Hindlimb muscle (tissue), 1 donor: ENCODE data around the gene STX8. TPM values are rescaled to one million over a fixed set of nuclear protein-coding genes. Genes with fewer than 3 reads are reported as not detected.
"Not testable (repeated sequence)": the region's sequence is repeated elsewhere in the genome, so short reads cannot be mapped to it uniquely, and the experiment has no call there.

ENCODE experiments used
- DNase-seq: peaks from one replicate; pipeline ENCODE4 v3.0.0-alpha.2; 2013
- polyA plus RNA-seq: library from polyadenylated mRNA; unstranded; fragments of 120-200 nt; gene quantifications from one replicate; pipeline ENCODE4 v1.2.1, GENCODE V29; 2013; ENCODE audit not compliant: insufficient read length

The STX8 gene
- polyA plus RNA-seq, 1 donor, result 37.5 TPM

DNA sequence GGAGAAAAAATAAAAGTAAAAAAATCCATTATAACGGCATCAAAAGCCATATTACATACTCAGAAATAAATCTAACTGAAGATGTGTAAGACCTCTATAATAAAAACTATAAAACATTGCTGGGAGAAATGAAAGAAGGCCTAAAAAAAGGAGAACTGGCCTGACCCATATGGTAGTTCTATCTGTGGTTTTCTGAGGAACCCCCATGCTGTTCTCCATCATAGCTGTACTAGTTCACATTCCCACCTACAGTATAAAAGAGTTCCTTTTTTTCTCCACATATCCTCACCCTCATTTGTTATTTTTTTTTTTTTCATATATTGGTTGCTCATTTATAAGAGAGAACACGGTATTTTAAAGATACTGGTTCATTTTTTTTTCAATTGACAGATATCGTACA is 191.8 kb downstream of the STX8 start:
- no peak for DNase-seq

DNA sequence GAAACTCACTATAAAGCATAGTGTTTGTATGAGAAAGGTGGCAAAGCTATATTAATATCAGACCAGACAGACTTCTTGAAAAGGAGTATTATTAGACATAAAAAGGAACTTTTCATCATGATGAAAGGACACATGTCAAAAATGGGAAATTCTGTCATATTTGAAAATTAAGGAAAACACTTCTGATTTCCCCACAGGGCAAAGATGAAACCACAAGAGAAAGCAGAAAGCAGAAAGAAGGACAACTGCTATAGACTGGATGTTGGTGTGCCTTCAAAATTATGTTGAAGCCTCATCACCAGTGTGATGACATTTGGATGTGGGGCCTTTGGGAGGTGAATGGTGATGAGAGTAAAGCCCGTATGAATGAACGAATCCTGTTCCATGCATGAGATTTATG is 193.0 kb downstream of the STX8 start:
- no peak for DNase-seq

DNA sequence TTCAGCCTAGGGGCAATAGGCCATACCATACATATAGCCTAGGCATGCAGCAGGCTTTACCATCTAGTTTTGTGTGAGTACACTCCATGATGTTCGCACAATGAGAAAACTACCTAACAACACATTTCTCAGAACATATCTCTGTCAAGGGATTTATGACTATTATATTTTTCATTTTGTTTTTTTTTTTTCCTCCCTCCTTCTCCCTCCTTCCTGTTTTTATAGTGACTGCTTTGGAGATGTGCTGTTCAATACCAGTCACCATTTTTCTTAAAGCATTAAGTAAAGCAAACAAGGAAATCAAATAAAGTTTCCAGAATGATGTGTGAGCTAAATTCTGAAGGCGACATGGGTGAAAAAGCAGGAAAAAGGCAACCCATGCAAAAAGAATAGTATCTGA is 194.6 kb downstream of the STX8 start:
- no peak for DNase-seq

DNA sequence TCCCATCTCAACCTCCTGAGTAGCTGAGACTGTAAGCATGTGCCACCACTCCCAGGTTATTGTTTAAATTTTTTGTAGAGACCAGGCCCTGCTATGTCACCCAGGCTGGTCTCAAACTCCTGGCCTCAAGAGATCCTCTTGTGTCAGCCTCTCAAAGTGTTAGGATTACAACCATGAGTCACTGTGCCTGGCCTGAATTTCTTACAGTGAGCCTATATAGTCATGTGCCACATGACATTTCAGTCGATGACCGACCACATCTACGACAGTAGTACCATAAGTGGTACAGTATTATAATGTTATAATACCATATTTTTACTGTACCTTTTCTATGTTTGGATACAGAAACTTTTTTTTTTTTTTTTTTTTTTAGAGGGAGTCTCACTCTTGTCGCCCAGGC is 195.3 kb downstream of the STX8 start:
- no peak for DNase-seq

DNA sequence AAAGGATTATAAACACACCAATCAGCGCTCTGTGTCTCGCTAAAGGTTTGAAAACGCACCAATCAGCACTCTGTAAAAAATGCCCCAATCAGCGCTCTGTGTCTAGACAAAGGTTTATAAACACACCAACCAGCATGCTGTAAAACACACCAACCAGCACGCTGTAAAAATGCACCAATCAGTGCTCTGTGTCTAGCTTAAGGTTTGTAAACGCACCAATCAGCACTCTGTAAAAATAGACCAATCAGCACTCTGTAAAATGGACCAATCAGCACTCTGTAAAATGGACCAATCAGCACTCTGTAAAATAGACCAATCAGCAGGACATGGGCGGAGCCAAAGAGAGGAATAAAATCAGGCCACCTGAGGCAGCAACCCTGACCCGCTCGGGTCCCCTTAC is 199.4 kb downstream of the STX8 start:
- not testable (repeated sequence) for DNase-seq

DNA sequence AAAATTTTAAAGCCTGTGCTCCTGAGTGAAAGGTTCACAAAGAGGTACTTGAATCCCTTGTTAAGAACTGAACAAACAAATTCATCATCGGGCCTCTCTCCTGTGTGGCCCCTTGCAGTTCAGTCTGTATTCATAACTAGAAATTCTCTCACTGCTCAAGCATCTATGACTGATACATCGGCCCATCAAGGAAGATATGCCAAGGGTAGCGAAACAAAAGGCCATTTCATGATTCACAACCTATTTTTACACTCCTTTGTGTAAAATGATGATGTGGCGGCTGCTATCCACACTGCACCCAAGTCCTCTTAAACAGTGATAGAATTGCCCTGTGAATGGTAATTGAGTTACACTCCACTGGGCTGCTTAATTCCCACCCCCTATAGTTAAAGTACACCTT is 204.6 kb downstream of the STX8 start:
- no peak for DNase-seq

DNA sequence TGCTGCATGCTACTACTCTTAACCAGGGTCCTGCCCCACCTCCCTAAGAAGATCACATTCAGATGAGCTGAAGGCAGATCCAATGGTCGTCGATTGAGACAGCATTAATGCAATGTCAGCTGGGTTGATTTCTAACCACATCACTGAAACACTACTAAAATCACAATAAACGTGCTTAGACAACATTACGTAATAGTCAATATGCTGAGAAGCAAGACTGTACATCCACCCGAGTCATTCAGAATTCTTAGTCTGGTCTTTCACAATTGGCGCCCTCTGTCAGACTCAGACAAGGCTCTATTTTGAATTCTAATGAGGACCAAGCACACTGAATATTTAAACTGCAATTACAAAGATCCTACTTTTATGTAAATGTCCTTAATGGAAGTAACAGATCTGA is 205.2 kb downstream of the STX8 start:
- no peak for DNase-seq

DNA sequence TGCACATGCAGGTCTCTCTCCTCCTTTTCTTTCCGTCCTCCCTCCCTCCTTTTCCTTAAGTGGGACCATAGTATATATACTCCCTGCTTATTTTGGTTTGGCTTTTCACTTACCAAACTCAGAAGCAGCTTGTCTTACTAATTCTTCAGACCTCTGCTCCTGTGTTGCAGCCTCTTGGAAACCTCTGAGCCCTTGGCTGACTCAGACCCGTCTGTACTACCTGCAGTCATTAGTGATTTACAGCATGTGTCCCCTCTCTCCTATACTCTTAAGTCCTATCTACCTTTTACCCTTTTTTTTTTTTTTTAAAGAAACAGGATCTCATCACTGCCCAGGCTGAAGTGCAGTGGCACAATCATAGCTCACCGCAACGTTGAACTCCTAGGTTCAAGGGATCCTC is 207.0 kb downstream of the STX8 start:
- no peak for DNase-seq

DNA sequence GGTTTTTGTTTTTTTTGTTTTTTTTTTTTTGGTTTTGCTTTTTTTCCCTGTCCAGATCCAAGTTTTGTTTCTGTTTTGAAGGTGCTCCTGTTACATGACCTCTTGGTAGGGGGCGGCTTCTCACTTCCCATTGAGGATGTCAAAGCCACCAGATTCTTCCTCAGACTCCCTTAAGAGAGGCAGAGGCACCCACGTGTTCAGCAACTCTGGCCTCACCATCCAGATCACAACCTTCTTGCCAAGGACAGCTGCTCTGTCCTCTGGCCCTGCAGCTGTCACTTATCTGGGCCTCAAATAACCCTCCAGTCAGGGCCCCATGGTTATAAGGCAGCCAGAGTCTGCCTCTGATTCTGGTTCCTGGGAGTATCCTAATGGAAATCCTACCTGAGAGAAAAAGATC is 208.5 kb downstream of the STX8 start:
- DNase-seq, result peak; percentile 29

DNA sequence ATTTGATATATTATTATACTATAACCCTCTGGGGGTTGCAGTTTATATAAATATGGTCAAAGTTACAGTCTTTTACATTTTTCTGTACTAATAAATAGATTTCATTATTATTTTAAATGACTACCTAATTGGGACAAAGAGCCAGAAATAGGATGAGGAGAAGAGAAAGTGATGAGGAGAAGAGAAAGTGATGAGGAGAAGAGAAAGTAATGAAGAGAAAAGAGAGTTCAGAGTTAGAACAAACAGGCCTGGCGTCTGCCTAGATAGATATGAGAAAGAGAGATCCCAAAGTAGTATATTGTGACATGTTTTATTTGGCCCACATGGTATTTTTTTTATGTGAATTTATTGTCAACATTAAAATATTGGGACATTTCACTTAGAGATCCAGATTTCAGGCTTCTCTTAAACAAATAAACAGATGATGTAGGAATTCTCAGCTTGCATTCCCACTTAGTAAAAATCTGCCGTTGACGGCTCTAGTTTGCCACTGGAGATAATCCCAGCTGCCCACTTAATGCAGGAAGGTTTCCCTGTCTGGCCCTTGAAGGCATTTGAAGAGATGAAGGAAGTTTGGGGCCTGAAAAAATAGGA is 210.7 kb downstream of the STX8 start:
- no peak for DNase-seq

DNA sequence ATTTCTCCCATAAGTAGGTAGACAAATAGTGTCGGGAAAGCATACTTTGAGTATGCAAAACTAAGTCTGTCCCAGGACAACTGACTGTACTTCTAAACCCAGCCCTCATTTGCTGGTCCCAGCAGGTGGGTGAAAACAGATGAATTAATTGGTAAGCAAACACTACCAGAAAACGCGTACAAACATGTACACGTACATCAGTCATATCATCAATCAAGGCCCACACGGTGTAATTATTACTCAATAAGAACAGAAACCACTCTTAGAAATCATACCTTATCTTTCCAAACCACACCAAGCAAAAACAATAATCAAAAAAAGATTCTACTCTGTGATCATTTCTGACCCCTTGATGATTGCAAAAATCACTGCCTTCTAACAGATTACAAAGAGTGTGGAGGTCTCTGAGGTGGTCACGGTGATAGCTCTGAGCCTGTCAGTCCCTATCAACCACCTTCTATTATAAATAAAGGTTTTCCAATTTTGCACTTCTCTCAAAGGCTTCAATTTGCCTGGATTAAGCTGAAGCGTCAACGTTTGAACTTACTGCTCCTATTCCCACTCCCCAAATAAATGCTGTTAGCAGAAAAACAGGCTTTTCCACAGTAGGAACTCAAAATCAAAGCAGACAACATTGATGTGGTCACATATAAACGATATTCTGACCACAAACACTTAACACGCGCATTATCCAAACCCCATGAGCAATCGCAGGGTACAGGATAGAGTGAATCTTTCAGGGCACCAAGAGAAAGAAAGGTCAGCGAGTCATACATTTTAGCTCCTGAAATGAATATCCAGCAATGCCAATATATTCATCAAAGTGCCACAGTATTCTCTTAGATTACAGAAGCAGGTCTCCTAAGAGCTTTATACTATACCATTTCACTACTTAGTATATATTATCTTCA is 211.9 kb downstream of the STX8 start:
- DNase-seq, result no peak

DNA sequence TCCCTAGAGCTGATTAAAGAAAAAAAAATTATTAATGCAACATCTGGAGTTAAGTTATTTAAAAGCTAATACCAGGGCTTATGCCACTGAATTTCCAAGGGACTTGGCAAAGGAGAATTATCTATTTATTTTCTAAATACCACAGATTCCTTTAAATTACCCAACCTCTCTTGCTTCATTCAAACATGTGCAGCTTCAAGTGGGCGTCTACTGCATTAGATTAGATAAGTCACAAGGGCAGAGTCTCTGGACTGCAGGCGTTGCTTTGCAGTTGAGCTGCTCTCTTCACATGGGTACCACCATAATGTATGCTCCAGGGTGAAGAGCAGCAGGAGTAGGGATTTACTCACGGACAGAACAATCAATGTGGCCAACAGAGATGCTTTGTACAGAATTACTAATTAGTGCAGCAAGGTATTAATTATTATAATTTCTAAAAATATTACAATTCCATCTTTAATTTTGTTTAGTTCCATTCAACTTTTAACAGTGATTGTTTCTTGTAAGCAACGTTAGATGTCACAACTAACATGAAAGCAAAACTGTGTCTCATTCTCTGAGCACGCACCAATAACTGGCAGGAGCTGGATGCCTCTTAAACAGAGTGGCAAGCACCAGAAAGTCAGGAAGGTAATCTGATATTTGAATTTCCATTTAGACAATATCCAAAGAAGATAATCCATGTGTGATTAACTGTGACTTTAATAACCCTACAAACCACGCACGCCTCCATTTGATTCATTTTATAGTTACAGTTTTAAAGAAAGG is 214.2 kb downstream of the STX8 start:
- no peak for DNase-seq

DNA sequence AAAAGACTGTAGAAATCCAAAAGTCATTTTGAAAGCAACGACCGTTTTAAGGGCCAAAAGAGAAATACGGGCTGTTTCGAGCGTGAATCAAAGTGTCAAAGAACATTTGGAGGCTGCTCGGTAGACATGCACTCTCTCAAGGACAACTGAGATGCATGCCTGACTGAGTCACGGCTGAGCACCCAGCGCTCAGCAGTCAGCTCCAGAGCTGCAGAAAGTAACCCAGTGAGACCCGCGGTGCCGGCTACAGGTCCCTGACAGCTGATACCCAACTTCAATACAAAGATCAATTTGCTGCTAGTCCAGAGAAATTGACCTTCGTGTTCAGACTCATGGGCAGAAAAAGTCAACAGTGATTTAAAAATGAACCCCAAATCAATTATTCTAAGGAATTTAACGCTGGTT is 214.9 kb downstream of the STX8 start:
- no peak for DNase-seq

DNA sequence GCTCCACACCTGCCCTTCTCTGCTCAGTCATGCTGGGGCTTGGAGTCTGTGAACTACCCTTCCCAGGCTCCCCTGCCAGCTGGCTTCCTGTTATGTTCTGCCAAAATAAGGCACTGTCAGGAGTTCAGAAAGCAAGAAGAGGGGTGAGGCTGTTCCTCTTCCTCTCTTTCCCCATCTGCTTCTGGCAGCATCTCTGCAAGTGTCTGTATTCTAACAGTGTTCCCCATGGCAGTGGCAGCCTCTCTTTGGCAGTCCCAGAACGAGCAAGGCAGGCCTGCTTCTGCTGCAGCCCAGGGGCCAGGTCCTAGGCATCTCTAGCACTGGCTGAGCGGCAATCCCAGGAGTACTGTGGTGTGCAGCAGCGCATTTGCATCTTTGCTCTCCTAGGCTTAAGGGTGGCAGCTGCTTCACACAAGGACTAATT is 219.1 kb downstream of the STX8 start:
- no peak for DNase-seq

DNA sequence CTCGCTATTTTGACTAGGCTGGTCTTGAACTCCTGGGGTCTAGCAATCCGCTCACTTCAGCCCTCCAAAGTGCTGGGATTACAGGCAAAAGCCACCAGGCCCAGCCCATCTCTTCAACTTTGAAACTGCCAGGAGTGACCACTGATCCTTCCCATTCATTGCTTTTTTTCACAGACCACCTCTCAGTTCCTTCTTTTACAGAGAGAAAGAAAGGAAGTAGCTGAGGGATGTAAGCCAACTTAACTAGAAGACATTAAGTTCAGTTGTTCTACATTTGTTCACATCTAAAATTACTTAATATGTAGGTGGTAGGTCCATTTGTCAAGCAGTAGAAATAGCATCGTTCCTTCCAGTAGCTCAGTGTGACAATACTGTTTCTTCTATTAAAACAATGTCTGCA is 219.8 kb downstream of the STX8 start:
- no peak for DNase-seq

DNA sequence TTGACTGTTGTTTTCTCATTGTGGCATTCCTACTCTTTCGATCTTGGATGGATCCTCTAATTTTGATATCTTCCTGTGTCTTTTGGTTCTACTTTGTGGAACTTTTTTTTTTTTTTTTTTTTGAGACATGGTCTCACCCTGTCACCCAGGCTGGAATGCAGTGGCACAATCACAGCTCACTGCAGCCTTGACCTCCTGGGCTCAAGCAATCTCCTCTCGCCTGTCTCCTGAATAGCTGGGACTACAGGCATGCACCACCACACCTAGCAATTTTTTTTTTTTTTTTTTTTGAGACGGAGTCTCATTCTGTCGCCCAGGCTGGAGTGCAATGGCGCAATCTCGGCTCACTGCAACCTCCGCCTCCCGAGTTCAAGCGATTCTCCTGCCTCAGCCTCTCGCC is 220.4 kb downstream of the STX8 start:
- not testable (repeated sequence) for DNase-seq

DNA sequence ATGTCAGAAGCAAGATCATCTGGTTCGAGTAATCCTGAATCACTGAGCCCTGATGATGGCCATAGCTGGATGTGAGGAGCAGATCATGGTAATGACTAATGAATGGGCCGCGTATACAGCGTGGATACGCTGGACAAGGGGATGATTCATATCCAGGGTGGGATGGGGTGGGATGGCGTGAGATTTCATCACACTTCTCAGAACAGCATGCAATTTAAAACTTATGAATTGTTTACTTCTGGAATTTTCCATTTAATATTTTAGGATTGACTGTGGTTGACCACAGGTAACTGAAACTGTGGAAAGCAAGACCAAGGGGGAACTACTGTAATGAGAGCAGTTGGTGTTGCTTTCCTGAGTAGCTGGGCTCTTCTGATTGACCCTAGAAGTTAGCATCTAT is 225.5 kb downstream of the STX8 start:
- no peak for DNase-seq

DNA sequence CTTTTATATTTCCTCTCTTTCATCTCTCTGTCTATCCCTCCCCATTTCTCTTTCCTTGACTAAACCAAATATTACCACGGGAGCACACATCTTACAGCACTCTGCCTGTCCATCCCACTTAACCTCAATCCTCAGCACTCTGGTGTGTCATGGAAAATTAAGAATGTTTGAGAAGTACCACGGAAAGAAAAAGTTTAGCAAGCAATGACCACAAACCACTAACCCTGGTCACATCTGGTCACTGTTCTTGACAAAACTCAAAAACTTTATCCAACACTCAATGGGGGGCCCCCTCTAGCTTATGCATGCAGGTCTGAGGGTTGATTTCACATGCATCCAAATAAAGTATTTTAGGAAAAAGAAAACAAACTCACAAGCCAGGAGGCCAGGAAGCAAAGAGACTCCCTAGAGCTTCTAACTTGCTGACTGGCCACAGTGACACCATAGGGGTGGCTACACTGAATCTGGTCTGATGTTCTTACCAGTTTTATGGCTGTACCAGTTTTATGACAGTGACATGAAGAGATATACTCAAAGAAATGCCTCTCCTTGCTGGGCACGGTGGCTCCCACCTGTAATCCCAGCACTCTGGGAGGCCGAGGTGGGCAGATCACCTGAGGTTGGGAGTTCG is 229.2 kb downstream of the STX8 start:
- no peak for DNase-seq

DNA sequence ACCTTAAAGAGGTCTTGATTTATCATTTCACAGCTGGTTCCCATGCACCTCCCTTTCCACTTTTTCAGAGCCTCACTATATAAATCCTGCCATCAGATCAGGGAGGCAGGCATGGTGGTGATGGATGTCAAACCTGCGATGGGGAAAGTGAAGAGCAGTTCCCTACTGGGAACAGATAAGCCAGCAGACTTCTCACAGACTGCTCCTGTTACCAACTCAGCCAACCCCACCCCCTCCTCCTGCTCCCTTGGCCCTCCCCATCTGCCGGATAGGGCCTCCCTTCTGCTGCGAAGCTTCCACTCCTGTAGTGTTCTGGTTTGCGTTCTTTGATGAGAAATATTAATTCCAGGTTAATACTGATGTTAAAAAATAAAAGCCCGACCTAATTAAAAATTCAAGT is 232.1 kb downstream of the STX8 start:
- DNase-seq, result no peak

DNA sequence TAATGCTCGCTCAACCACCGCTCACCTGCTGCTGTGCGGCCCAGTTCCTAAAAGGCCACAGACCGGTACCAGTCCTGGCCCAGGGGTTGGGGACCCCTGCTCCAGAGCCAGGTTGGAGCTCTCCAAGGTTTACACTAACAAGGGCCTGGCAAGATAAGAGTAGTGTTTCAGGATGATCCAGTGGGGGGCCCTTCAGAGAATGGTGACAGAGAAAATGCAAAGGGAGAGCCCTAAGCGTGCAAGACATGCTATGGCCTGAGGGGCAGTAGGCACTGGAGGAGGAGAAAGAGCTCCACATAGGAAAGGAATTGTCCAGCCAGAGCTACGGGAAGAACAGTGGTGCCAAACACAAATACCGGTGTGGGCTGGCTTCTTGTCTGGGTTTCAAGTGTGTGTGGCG is 233.4 kb downstream of the STX8 start:
- DNase-seq, result no peak

DNA sequence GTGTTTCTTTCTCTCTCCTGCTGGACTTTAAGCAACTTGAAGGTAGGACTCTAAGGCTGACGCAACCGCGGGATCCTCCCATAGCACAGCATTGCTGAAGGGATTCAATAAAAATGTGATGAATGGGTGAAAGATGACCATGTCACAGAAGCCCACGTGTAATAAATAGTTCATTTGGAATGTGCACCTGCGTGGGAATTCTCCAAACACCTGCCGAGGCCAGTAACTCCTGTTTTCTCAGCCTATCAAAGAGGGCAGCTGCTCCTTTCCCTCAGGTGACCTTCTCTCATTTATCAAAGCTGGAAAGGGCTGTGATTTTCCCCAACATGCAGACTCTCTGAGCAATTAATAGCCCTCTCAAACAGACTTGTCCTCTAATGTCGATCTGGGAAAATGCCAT is 235.7 kb downstream of the STX8 start:
- no peak for DNase-seq

DNA sequence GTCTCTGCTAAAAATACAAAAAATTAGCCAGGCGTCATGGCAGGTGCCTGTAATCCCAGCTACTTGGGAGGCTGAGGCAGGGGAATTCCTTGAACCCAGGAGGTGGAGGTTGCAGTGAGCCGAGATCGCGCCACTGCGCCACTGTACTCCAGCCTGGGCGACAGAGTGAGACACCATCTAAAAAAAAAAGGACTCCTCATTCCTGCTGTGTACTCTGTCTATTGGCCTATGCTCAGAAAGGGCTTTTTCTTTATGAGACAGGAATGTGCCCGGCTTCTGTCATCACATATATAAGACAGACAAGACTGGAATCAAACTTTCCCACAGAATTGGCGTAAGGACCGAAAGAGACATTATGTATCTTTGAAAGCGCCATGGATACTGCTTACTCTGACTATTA is 236.1 kb downstream of the STX8 start:
- DNase-seq, result not testable (repeated sequence)

DNA sequence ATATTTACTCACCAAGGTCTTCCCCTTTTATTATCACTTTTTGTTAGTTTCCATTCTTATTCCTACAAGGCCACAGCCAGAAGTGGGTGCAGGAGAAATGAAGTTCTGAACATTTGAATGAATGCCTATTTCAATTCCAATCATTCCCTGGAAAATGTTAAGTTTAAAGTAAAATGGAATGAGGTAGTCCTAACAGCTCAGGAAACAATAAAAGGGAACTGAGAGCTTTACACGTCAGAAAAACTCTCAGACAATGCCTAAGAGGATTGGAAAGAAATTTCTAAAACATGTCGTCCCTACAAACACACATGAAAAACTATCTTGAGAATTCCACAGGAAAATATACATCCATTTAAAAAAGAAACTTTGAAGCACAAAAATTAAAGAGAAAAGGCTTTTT is 238.8 kb downstream of the STX8 start:
- no peak for DNase-seq
